Activated T-cell treated with anti-CD3 and anti-CD28 coated beads, Interleukin-2, amount 50 U/mL, for 72 hours (primary cell): ENCODE measurements around the gene IFNW1. TPM values are rescaled to one million over a fixed set of nuclear protein-coding genes. Genes with fewer than 3 reads are reported as not detected.
A peak's percentile ranks its signal among the peaks of the same experiment; 100 is the strongest.

Experiments
- ATAC-seq, 2 donors: fragments of 150-1000 bp; cut with Tn5 transposase; replicated peaks in 1 of 2; 2 replicates each; pipeline ENCODE4 v1.10.0; 2021; ENCODE audit warnings: moderate library complexity in 2 of 2, mild to moderate bottlenecking in 1 of 2
- DNase-seq, 2 donors: peaks; one replicate each; pipeline ENCODE4 v3.0.0; 2021 to 2022; ENCODE audit warnings: mixed read lengths in 1 of 2
- H3K27ac Mint-ChIP-seq: one replicate; pipeline ENCODE4 v1.8.0; 2022; ENCODE audit warnings: mild to moderate bottlenecking, moderate library complexity, mixed read lengths
- H3K27me3 Mint-ChIP-seq: one replicate; pipeline ENCODE4 v1.8.0; 2022; ENCODE audit warnings: low read depth, mixed read lengths
- H3K36me3 Mint-ChIP-seq, 2 donors: one replicate each; pipeline ENCODE4 v1.8.0; 2022; ENCODE audit warnings: mixed read lengths in 2 of 2, mild to moderate bottlenecking in 1 of 2; ENCODE audit not compliant: insufficient read depth in 2 of 2
- H3K4me1 Mint-ChIP-seq: one replicate; pipeline ENCODE4 v1.8.0; 2022; ENCODE audit warnings: low read depth, mixed read lengths
- H3K4me3 Mint-ChIP-seq, 2 donors: one replicate each; pipeline ENCODE4 v1.8.0; 2022; ENCODE audit warnings: mild to moderate bottlenecking in 2 of 2, mixed read lengths in 2 of 2, moderate library complexity in 2 of 2
- H3K9me3 Mint-ChIP-seq, 2 donors: one replicate each; pipeline ENCODE4 v1.8.0; 2022; ENCODE audit warnings: mixed read lengths in 2 of 2
- total RNA-seq, 2 donors: library from RNA; stranded (reverse); gene quantifications; one replicate each; pipeline ENCODE4 v1.2.3, GENCODE V29; 2022

Gene IFNW1
- total RNA-seq, 2 donors from 2014 or later: not detected

DNA sequence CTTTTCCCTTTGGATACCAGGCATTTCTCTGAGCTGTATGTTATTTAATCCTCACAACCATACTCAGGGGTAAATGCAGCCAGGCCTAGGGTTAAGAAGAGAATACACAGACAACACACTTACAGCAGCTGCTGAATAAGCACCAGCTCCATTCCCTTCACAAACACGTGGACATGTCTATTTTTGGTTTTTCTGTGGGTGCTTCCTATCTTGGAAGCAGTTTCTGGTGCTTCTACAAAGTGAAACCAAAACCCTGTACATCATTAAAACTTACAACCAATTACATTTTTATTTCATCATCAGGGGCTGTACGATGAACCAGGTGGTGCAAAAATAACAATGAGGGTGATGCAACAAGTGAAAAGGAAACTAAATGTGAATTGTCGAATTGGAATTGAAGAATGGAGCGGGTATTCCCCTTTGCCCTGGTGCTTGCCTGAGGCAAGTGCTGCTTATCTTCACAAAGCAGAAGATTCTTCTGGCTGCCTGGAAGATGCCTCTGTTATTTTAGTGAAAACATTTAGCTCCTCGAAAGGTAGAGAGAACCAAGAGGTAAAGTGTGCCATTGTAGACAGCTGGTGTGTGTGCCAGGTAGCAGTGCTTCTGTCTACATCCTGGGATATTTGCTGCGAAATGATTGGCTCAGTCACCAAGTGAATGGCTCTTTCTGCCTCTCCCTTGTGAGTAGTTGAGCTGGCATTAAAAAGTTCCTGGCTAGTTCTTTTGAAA, 45.3 kb downstream of the IFNW1 start:
- Mint-ChIP-seq H3K27me3 (no peaks in the 10 kb centered on the region), H3K9me3 (peaks cover 0 to 4% of the 10 kb centered on the region in 2 donors), H3K4me1 (peaks cover 45% of the 10 kb centered on the region), H3K27ac (peak overlapping the region; percentile 95), H3K36me3 (peaks cover 3 to 8% of the 10 kb centered on the region in 2 donors), H3K4me3 (peak overlapping the region; percentile 80 to 82)
- ATAC-seq: peak; percentile 92 to 93
- peak; percentile 48 to 51 for DNase-seq

DNA sequence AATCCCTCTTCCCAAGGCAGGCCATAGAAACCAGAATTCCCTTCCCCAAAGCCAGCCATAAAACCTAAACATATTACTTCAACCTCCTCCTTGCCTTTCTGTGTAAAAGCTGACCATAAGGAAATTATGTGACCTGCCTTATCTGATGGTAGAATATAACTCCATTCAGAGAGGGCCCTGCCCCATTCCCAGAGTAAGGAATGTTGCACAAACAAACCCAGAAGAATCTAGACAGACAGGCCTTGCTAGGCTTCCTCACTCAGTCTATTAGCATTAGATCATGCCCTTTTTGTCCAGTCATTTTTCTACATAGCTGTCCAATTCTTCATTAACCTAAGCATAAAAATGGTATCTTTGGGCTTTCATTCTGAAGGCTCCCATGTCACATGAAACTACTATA, 46.1 kb downstream of the IFNW1 start:
- peaks cover 41% of the 10 kb centered on the region for H3K4me1 Mint-ChIP-seq
- ATAC-seq (no peak), DNase-seq (no peak)
- peaks cover 3 to 8% of the 10 kb centered on the region in 2 donors for H3K36me3 Mint-ChIP-seq
- H3K27me3 Mint-ChIP-seq: no peaks in the 10 kb centered on the region
- H3K9me3 Mint-ChIP-seq: peaks cover 0 to 4% of the 10 kb centered on the region in 2 donors
- H3K27ac Mint-ChIP-seq: peak overlapping the region; percentile 95
- H3K4me3 Mint-ChIP-seq: peak overlapping the region; percentile 80 to 82

Other genes starting within 250 kb of the IFNW1 start
- gene HACD4, start 110.2 kb downstream of the IFNW1 start, total RNA-seq: 1 to 10 TPM; 1.8 to 3.3 TPM
- 1 to 10 TPM in 1 of 2 donors, under 1 TPM in 1; 0.58 to 1.6 TPM for gene IFNB1, start 63.9 kb downstream of the IFNW1 start, total RNA-seq
- gene IFNA21, start 24.8 kb upstream of the IFNW1 start, total RNA-seq: not detected
- not detected for gene IFNA4, start 45.8 kb upstream of the IFNW1 start, total RNA-seq
- not detected for gene IFNA7, start 60.4 kb upstream of the IFNW1 start, total RNA-seq
- gene IFNA10, start 65.3 kb upstream of the IFNW1 start, total RNA-seq: not detected
- gene IFNA16, start 75.5 kb upstream of the IFNW1 start, total RNA-seq: not detected
- not detected for gene IFNA17, start 86.4 kb upstream of the IFNW1 start, total RNA-seq
- not detected for gene IFNA14, start 98.2 kb upstream of the IFNW1 start, total RNA-seq
- not detected for gene IFNA5, start 163.5 kb upstream of the IFNW1 start, total RNA-seq
- 10 to 100 TPM; 15.9 to 16.9 TPM for gene KLHL9, start 193.6 kb upstream of the IFNW1 start, total RNA-seq
- not detected for gene IFNA6, start 209.1 kb upstream of the IFNW1 start, total RNA-seq
- not detected for gene IFNA13, start 226.2 kb upstream of the IFNW1 start, total RNA-seq
- not detected for gene IFNA2, start 243.6 kb upstream of the IFNW1 start, total RNA-seq